ENCODE results near the gene VPS50. TPM values are rescaled to one million over a fixed set of nuclear protein-coding genes. Genes with fewer than 3 reads are reported as not detected.
"Not testable (repeated sequence)": the region's sequence is repeated elsewhere in the genome, so short reads cannot be mapped to it uniquely, and the experiment has no call there.

The VPS50 gene
- total RNA-seq, 1 donor from 2014 or later = 16.7 TPM

GRCh38 chr7:93364806-93365205 is 132.6 kb downstream of the VPS50 start:
- Mint-ChIP-seq H3K9me3 (ENCODE audit: low read depth) (peaks cover 4% of the 10 kb centered on the region), H3K36me3 (ENCODE audit: low read depth) (no peaks in the 10 kb centered on the region), H3K27ac (ENCODE audit: unreplicated experiment) (no peak overlapping the region), H3K4me3 (ENCODE audit: unreplicated experiment) (no peak overlapping the region), H3K4me1 (ENCODE audit: low read depth) (no peaks in the 10 kb centered on the region), H3K27me3 (ENCODE audit: low read depth) (no peaks in the 10 kb centered on the region)
- TF ChIP-seq CTCF (IDR thresholded peaks at IDR 0.05) = no peak
- DNase-seq (ENCODE audit: low spot score) = no peak

- H3K4me1 Mint-ChIP-seq (ENCODE audit: low read depth) = no peaks in the 10 kb centered on the region
- TF ChIP-seq CTCF (IDR thresholded peaks at IDR 0.05) = no peak
- H3K27ac Mint-ChIP-seq (ENCODE audit: unreplicated experiment) = no peak overlapping the region
- peaks cover 4% of the 10 kb centered on the region for H3K9me3 Mint-ChIP-seq (ENCODE audit: low read depth)
- H3K4me3 Mint-ChIP-seq (ENCODE audit: unreplicated experiment) = no peak overlapping the region
- DNase-seq (ENCODE audit: low spot score) = no peak
- H3K36me3 Mint-ChIP-seq (ENCODE audit: low read depth) = no peaks in the 10 kb centered on the region
- no peaks in the 10 kb centered on the region for H3K27me3 Mint-ChIP-seq (ENCODE audit: low read depth)
Observed at GRCh38 chr7:93365341-93365740, 133.2 kb downstream of the VPS50 start.

GRCh38 chr7:93366816-93367215 is 134.7 kb downstream of the VPS50 start:
- Mint-ChIP-seq H3K27me3 (ENCODE audit: low read depth) (no peaks in the 10 kb centered on the region), H3K4me3 (ENCODE audit: unreplicated experiment) (no peak overlapping the region), H3K36me3 (ENCODE audit: low read depth) (no peaks in the 10 kb centered on the region), H3K27ac (ENCODE audit: unreplicated experiment) (no peak overlapping the region), H3K9me3 (ENCODE audit: low read depth) (peaks cover 4% of the 10 kb centered on the region), H3K4me1 (ENCODE audit: low read depth) (no peaks in the 10 kb centered on the region)
- no peak for DNase-seq (ENCODE audit: low spot score)
- no peak for TF ChIP-seq CTCF (IDR thresholded peaks at IDR 0.05)

GRCh38 chr7:93367254-93367653 is 135.1 kb downstream of the VPS50 start:
- peaks cover 4% of the 10 kb centered on the region for H3K9me3 Mint-ChIP-seq (ENCODE audit: low read depth)
- H3K27me3 Mint-ChIP-seq (ENCODE audit: low read depth) = no peaks in the 10 kb centered on the region
- H3K4me3 Mint-ChIP-seq (ENCODE audit: unreplicated experiment) = no peak overlapping the region
- no peak overlapping the region for H3K27ac Mint-ChIP-seq (ENCODE audit: unreplicated experiment)
- DNase-seq (ENCODE audit: low spot score) = no peak
- no peaks in the 10 kb centered on the region for H3K36me3 Mint-ChIP-seq (ENCODE audit: low read depth)
- TF ChIP-seq CTCF (IDR thresholded peaks at IDR 0.05) = no peak
- H3K4me1 Mint-ChIP-seq (ENCODE audit: low read depth) = no peaks in the 10 kb centered on the region

GRCh38 chr7:93370937-93371336 is 138.8 kb downstream of the VPS50 start:
- H3K27ac Mint-ChIP-seq (ENCODE audit: unreplicated experiment); H3K4me3 Mint-ChIP-seq (ENCODE audit: unreplicated experiment); DNase-seq (ENCODE audit: low spot score); H3K9me3 Mint-ChIP-seq (ENCODE audit: low read depth); H3K36me3 Mint-ChIP-seq (ENCODE audit: low read depth); H3K27me3 Mint-ChIP-seq (ENCODE audit: low read depth); H3K4me1 Mint-ChIP-seq (ENCODE audit: low read depth): not testable (repeated sequence)

- no peak overlapping the region for H3K4me3 Mint-ChIP-seq (ENCODE audit: unreplicated experiment)
- peaks cover 4% of the 10 kb centered on the region for H3K9me3 Mint-ChIP-seq (ENCODE audit: low read depth)
- DNase-seq (ENCODE audit: low spot score) = no peak
- no peak overlapping the region for H3K27ac Mint-ChIP-seq (ENCODE audit: unreplicated experiment)
- peaks cover 18% of the 10 kb centered on the region for H3K27me3 Mint-ChIP-seq (ENCODE audit: low read depth)
- no peaks in the 10 kb centered on the region for H3K36me3 Mint-ChIP-seq (ENCODE audit: low read depth)
- no peak for TF ChIP-seq CTCF (IDR thresholded peaks at IDR 0.05)
- no peaks in the 10 kb centered on the region for H3K4me1 Mint-ChIP-seq (ENCODE audit: low read depth)
Observed at GRCh38 chr7:93373537-93373936, 141.4 kb downstream of the VPS50 start.

Data from chondrocyte (in vitro differentiated cells).